ENCODE data around the gene DCTN4.
"Not testable (repeated sequence)": the region's sequence is repeated elsewhere in the genome, so short reads cannot be mapped to it uniquely, and the experiment has no call there.

- not testable (repeated sequence) for TF ChIP-seq NRF1 (IDR thresholded peaks at IDR 0.05; ENCODE audit: low read depth, low read length); MAFK (IDR thresholded peaks at IDR 0.05; ENCODE audit: low read depth, low read length); CHD2 (IDR thresholded peaks at IDR 0.05; ENCODE audit: low read length)
These were observed 16.2 kb downstream of the DCTN4 start for GRCh38 chr5:150742455-150743141.

All from H1 (cell line).